Gastroesophageal sphincter (tissue), 3 donors: ENCODE measurements around the gene SPI1.

Experiments
- CTCF ChIP-seq, 4 experiments: fragments of 200-600 bp in 2 of 4; fragments of 450-650 bp in 2 of 4; sonication (generic) in 1 of 4; IDR thresholded peaks; one replicate each; pipeline ENCODE4 v1.5.1; 2017 to 2019; ENCODE audit warnings: antibody characterized with exemption in 4 of 4, mild to moderate bottlenecking in 2 of 4, moderate library complexity in 2 of 4
- POLR2AphosphoS5 ChIP-seq: sonication (generic); formaldehyde crosslinking; IDR thresholded peaks from one replicate; pipeline ENCODE4 v1.6.1; 2017; ENCODE audit warnings: antibody characterized with exemption

GRCh38 chr11:47379317-47379716, 970 bp upstream of the SPI1 start:
- no peak for TF ChIP-seq CTCF (IDR thresholded peaks at IDR 0.05)
- no peak for TF ChIP-seq POLR2AphosphoS5
